Measurements from ENCODE around the gene COL26A1. TPM values are rescaled to one million over a fixed set of nuclear protein-coding genes. Genes with fewer than 3 reads are reported as not detected.

COL26A1 gene
- polyA plus RNA-seq, 1 donor, result 1.5 TPM

DNA sequence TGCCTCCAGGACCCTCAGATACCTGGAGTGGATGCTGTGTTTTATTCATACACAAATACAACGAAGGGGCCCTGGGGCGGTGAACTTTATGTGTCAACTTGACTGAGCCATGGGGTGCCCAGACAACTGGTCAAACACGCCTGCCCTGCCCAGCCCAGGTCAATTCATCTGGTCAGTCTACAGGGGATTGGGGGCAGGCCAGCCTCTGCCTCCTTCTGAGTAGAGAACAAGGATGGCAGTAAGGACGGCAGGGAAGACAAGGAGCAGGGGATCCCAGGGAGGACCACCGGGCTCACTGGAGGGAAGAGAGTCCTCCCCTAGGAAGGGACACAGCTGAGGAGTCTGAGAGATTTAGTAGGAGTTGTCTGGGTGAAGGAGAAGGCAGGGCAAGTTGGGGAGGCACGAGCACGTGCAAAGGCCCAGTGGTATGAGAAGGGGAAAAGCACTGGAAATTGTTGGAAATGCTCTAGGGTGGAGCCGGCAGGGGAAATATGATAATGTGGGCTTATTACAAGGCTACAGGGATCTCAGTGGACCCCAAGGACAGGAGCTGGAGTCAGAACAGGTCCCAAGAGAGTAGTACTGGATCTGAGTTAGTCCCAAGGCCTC is 203.0 kb downstream of the COL26A1 start:
- no peak for DNase-seq (ENCODE audit: low read depth)

DNA sequence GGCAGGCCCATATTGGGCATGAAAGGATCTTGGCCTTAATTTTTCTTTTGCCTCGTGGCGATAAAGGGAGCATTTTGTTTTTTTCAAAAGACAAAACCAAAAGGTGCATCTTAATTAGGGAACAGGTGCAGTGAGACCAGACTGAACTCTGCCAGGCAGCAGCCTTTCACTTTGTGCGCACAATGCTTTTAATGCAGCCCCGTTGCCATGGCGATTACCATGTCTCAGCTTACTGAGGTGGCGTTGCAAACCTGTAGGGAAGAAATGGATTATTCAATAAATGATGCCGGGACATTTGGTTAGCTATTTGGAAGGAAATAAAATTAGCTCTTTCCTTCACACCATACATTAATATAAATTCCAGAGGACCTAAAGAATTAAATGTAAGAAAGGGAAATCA is 204.6 kb downstream of the COL26A1 start:
- DNase-seq (ENCODE audit: low read depth), result no peak

DNA sequence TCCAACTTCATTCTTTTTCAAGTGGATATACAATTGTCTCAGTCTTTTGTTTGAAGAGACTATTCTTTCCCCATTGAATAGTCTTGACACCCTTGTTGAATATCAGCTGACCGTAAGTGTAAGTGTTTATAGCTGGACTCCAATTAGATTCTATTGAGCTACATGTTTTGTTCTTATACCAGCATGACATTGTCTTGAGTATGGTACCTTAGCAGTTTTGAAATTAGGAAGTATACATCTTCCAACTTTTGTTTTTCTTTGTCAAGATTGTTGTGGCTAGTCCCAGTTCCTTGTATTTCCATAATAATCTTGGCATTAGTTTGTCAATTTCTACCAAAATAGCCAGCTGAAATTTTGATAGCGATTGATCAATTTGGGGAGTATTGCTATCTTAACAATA is 209.5 kb downstream of the COL26A1 start:
- DNase-seq (ENCODE audit: low read depth), result no peak

DNA sequence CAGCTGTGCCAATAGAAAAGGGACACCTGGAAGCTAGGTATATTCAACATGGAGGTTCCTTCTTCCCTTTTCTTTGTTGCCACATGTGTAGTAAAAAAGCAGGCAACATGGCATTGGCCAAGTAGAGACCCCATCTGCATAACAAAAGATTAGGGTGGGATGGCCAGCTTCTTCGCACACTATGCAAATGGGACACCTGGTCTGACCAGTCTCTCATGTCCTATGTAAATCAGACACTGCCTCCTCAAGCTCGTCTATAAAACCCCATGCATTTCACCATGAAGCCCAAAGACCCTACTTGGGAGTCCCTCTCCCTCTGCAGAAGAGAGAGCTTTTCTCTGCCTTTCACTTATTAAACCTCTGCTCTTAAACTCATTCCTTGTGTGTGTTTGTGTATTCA is 212.5 kb downstream of the COL26A1 start:
- no peak for DNase-seq (ENCODE audit: low read depth)

DNA sequence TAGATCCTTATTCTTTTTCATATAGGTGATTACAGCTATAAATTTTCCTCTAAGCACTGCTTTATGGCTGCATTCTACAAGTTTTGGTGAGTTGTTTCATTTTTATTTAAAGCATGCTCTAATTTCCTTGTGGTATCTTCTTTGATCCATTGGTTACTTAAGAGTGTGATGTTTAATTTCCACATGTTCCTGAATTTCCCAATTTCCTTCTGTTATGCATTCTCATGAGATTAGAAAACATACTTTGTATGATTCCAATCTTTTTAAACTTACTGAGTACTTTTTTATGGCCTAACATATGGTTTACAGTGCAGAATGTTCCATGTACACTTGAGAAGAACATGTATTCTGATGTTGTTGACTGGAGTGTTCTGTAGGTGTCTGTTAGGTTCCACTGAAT is 213.0 kb downstream of the COL26A1 start:
- no peak for DNase-seq (ENCODE audit: low read depth)

DNA sequence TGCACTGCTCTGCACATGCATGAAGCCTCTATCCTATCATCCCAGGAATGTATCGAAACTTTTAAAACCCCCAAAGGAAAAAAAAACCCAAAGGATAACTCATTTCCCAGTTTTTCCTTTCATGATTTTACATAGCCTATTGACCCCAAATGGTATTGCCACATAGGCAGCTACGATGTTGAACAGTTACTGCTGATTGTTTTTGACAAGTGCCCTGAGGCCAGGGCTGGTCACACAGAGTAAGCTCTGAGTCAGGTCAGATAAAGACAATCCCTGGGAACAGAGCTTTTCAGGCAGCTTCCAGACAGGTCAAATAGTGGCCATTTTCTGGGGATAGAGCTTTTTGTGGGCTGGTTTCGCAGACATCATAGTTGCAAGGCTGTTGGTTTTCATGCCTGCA is 214.3 kb downstream of the COL26A1 start:
- DNase-seq (ENCODE audit: low read depth), result no peak

DNA sequence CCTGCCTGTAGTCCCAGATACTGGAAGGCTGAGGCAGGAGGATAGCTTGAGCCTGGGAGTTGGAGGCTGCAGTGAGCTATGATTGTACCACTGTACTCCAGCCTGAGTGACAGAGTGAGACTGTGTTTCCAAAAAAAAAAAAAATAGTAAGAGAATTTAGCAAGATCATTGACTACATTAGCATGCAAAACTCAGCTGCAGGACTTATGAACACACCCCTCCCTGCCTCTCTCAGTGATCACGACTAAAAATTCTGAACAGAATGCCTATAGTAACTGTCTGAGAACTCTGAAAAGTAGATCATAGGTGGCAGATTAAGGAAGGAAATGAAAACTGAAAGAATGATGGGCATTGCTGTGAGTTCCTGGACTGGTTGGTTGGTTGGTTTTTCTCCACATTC is 215.9 kb downstream of the COL26A1 start:
- DNase-seq (ENCODE audit: low read depth), result no peak

DNA sequence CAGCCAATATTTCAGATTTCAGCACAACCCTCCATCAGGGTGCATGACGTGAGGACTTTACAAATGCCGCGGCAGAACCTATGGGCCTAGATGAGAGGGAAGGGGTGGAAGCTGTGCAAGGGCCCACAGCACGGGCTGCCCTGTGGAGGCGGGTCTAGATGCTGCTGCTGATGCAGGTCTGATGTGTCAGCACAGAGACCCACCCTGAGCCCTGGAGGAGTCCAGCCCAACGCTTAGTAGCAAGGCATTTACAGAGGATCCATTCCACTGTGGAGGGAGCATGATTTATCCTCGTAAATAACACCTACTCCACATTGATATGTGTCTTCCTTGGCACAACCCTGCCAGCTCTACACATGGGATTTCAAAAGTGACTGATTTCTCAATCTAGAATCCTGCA is 217.9 kb downstream of the COL26A1 start:
- DNase-seq (ENCODE audit: low read depth), result no peak

DNA sequence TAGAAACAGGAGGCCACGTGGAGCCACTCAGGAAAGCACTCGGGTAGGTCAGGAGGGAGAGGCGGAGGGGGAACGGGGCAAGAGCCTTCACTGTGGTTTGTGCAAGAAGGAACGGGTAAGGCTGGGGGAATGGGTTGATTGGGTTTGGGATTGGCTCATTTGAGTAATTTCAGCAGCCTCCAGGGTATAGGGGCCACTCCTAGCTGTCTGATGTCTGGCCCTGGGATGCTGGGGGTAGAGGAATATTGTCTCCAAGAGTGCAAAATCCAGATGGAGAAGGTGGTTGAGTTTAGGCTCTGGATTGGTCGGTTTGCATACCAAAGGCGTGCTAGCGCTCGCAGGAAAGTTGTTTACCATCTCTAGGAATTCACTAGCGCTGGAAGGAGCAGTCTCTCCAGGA is 219.2 kb downstream of the COL26A1 start:
- DNase-seq (ENCODE audit: low read depth), result no peak

DNA sequence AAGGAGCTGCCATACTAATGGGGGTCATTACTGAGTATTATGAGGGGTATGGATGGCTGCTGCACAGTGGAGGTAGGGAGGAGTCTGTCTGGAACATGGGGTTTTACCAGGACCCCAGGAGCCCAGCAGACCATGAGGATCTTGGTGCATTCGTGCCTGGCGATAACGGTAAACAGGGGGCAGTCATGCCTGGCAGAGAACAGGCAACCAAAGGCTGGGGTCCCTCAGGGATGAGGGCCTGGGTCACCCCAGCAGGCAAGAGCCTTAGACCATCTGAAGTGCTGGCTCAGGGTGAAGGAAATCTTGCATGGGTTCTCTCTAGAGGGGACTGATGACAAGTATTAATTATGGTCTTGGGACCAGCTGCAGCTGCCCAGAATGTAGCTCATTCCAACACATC is 220.3 kb downstream of the COL26A1 start:
- no peak for DNase-seq (ENCODE audit: low read depth)

DNA sequence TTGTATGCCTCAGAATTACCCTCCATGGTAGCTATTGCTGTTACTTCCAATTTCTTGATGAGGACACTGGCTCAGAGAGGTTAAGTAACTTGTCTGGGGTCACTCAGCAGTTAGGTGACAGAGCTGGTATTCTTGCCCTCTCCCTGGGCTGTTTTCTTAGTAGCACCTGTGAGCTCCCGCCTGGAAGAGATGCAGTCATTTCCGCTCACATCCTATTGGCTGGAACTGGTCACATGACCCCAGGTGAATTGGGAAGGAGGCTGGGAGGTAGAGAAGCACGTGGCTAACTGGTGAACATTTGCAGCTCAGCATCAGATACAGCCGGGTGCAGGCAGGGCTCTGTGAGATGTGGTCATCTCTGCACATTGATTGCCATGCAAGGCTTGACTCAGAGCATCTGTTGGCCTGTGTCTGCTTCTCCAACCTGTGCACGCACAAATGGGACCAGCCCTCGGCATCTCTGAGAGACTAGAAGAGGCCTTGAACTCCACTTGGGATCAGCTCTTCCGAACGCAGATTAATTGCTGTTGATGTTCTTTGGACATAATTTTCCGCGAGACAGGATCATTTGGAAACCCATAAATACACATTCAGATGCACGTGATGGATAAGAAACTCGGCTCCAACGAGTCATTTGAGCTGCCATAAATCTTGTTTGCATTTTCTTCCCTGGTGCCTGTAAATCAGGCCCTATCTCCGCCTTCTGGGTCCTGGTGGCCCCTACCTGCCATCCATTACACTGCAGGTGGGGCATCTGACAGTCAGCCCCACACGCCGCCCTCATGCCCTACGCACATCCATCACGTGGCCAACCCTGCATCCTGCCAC is 223.6 kb downstream of the COL26A1 start:
- DNase-seq (ENCODE audit: low read depth), result no peak

DNA sequence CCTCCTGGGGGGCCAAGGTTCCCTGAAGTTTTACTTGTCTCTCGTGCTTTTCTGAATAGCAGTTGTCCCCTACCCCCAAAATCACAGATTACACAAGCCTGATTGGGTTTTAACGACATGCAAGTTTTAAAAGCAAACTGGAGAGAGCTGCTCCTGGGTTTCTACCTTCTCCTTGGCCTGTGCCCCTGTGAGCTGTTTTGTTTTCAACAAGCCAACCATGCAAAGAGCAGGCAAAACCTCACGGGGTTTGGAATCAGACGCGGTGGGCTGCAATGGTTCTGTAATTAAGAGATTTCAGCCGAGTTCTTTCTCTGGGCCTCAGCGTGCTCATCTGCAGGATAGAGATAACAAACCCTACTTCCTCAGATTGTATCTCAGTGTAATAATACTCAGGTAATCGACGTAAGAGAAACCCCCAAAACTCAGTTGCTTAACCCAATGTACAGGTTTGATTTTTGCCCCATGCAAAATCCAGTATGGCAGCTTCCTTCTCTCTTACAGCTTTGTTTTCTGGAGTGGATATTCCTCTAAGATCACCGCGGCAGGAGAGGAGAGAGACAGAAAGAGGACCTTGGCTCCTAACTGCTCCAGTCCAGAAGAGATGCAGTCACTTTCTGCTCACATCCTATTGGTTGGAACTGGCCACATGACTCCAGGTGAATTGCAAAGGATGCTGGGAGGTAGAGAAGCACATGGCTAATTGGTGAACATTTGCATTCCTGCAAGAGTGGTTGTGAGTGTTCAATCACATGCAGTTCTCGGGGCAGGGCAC is 224.4 kb downstream of the COL26A1 start:
- no peak for DNase-seq (ENCODE audit: low read depth)

DNA sequence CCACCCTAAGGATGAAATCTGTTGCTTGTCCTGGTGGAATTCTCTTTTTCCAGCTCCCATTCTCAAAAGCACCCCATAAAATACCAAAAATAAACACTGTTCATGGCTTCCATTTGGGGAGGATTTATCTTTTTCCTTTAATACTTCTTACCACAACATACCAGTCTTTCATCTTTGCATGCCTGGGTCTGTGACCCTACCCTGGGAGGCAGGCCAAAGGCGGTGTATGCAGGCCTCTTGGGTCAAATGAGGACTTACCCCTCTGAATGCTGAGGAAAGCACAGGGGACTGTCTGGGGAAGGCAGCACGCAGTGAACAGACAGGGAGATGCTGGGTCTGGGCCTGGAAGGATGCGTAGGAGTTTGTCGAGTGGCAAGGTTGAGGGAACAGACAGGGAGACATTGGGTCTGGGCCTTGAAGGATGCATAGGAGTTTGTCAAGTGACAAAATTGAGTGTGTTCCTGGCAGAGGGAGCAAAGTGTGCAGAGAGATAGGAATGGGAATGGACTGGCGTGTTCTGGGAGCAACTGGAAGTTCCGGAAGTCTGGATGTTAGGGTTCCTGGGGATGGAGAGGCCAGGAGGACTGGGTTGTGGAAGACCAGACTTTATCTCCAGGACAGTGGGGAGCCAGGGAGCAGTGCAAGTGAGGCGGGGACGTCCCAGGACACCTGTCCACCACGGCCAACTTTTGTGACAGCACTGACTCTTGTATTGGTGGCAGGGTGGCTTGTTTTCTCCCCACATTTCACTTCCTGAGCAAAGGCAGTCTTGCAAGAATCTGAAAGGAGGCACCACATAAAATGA is 225.7 kb downstream of the COL26A1 start:
- no peak for DNase-seq (ENCODE audit: low read depth)

DNA sequence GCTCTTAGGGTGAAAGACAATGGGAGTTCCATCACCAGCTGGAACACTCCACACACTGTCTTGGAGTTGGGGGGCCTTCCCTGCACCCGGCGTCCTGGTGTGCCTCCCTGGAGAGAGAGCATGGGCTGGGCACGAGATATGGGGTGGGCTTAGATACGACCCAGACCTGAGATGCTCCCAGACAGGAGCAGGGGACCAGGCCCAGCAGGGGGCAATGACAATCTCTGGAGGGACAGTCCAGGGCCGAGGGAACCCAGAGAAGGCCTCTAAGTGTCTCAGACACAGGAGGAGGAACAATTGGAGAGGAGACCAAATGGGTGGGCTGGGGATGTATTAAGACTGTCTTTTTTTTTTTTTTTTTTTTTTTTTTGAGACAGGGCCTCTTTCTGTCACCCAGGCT is 226.4 kb downstream of the COL26A1 start:
- DNase-seq (ENCODE audit: low read depth), result no peak

DNA sequence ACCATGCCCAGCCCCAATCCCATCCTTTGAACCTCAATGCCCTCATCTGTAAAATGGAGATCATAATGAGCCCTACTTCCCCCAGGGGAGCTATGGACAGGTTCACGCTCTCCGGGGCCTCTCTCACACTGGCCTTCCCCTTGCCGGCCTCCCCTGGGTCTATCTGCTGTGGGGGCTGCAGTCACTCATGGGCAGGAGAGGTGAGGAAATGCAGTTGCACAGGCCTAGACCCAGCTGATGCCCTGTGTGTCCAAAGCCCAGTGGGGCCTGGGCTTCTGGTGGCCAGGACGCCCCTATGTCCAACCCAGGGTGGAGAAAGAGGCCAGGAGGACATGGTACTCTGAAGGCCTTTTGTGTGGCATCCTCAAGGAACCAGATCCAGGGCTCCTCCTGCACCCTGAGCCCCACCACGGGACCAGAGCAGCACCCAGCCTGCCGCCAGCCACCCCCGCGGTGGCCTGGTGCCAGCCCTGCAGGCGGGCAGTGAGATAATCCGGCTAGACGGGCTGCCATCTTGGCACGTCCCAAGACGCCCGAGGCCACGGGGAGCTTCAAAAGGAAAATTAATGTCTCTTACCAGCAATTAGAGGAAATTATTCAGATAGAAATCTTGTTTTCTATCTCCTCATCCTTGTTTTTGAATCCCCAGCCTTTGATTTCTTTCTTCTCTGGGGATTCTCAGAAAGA is 227.4 kb downstream of the COL26A1 start:
- no peak for DNase-seq (ENCODE audit: low read depth)

DNA sequence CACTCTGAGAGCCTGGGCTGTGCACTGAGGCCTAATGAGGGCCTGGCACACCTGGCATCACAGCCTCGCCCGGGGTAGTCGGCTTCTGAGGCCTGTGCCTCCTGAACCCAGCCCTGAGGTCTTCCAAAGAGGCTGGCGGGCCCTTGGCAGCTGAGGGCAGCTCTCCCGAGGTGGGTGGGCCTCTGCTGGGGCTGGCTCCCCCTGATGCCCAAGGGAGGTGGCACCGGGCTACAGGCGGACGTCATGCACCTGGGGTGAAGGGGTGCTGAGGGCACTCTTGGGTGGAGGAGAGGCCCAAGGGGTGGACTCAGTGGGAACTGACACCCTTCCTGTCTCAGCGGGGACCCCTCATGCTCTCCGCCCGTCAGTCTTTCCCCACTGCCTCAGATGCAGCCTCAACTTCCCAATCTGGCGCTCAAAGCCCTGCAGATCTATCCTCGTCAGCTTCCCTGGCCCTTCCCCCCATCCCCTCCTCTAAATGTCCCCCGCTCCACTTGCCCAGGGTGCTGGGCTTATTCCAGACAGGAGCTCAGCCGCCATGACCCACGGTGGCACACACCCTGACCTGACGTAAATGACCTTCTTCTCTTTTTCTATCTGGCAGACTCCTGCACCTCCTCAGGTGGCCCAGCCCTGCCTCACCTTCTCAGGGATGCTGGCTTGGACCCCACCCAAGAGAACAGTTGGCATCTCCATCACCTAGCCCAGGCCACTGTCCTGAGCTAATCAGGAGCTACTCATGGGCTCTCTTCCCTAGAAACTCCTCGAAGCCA is 228.2 kb downstream of the COL26A1 start:
- DNase-seq (ENCODE audit: low read depth), result no peak

DNA sequence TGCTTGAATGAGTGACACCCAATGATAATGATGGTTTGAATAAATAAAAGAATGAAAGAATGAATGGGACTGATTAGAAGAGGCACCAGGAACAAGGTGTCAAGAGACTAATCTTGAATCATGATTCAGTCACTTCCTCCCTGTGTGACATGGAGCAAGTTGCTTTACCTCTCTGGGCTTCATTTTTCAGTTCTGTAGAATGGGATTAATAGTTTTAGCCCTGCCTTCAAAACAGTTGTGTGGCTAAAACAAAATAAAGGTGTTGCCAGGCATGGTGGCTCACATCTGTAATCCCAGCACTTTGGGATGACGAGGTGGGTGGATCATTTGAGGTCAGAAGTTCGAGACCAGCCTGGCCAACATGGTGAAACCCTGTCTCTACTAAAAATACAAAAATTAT is 228.8 kb downstream of the COL26A1 start:
- DNase-seq (ENCODE audit: low read depth), result no peak

DNA sequence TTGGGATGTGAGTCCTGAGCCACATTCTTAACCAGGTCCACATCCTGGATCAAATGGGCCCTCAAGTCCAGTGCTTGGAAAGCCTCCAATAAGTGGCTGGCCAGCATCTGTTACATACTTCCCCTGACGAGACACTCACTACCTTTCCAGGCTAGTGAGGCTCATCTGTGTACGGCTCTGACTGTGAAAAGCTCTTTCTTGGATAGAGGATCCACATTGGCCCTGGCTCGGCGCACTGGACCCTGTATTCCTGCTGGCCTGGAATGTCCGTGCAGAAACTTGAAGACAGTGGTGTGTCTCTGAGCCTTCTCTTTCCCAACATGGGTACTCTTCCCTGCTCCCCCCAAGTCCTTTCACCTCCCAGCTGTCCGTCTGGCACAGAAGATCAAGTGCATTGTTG is 230.9 kb downstream of the COL26A1 start:
- DNase-seq (ENCODE audit: low read depth), result no peak

DNA sequence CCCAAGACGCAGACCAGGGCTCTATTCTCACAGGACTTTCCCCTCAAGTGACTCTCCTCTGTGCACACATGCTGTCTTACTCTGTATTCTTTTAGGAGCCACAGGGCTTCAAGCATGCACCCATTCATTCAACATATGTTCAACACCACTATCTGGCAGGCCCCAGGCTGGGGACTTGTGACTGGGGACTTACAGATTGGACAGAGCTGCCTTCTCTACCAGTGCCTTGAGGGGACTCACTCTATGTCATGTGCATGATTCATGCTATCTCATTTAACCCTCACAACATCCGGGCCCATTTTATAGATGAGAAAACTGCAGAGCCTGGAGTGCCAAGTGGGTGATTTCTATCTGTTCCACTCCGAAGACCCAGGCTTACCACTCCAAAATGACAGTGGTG is 232.1 kb downstream of the COL26A1 start:
- DNase-seq (ENCODE audit: low read depth), result no peak

DNA sequence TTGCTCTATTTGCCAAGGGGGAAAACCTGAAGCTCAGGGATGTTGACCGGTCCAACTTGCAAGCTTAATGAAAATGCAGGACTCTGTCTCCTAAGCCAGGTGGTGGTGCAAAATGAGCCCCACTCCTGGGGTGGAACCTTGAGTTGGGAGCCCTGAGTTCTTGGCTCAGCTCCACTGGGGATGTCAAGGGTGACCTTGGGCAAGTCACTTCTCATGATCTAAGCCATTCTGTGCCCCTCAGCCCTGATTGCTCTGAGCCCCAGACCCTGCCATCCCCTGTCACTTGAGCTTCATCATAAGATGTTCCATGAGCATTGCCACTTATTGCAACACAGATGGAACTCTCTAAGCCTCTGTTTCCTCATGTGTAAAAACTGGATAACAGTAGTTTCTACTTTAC is 232.6 kb downstream of the COL26A1 start:
- DNase-seq (ENCODE audit: low read depth), result no peak

Data from forelimb muscle (tissue), 1 donor.